A673 (cell line): ENCODE data around the gene IRF2BP2.

Source experiments
- EZH2 ChIP-seq: fragments of 200-600 bp; sonication (generic); IDR thresholded peaks from 2 replicates; pipeline ENCODE4 v1.6.1; 2017; ENCODE audit warnings: borderline replicate concordance, low read depth, mild to moderate bottlenecking, mixed read lengths, antibody characterized with exemption, low read length; ENCODE audit not compliant: poor library complexity, severe bottlenecking
- TF ChIP-seq, protein P1 (sequence below): fragments of 300-800, 200-600 bp; sonication (generic); conservative IDR thresholded peaks from 2 replicates; pipeline ENCODE4 v1.5.1; 2017; ENCODE audit warnings: low read depth, mild to moderate bottlenecking, antibody characterized with exemption, low read length, moderate library complexity, mixed read lengths

GRCh38 chr1:234595899-234596298 is 14.1 kb downstream of the IRF2BP2 start:
- TF ChIP-seq, protein P1, sequence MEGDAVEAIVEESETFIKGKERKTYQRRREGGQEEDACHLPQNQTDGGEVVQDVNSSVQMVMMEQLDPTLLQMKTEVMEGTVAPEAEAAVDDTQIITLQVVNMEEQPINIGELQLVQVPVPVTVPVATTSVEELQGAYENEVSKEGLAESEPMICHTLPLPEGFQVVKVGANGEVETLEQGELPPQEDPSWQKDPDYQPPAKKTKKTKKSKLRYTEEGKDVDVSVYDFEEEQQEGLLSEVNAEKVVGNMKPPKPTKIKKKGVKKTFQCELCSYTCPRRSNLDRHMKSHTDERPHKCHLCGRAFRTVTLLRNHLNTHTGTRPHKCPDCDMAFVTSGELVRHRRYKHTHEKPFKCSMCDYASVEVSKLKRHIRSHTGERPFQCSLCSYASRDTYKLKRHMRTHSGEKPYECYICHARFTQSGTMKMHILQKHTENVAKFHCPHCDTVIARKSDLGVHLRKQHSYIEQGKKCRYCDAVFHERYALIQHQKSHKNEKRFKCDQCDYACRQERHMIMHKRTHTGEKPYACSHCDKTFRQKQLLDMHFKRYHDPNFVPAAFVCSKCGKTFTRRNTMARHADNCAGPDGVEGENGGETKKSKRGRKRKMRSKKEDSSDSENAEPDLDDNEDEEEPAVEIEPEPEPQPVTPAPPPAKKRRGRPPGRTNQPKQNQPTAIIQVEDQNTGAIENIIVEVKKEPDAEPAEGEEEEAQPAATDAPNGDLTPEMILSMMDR = no peak
- TF ChIP-seq EZH2 = no peak
